Measurements from ENCODE around the gene NEDD9. TPM values are rescaled to one million over a fixed set of nuclear protein-coding genes. Genes with fewer than 3 reads are reported as not detected.
A peak's percentile ranks its signal among the peaks of the same experiment; 100 is the strongest.

NEDD9 gene
- total and polyA plus RNA-seq, 2 of the 13 experiments (the other 11 are each of a cell fraction or from before 2014, with no cell fraction given), result 27.1 to 389 TPM

DNA sequence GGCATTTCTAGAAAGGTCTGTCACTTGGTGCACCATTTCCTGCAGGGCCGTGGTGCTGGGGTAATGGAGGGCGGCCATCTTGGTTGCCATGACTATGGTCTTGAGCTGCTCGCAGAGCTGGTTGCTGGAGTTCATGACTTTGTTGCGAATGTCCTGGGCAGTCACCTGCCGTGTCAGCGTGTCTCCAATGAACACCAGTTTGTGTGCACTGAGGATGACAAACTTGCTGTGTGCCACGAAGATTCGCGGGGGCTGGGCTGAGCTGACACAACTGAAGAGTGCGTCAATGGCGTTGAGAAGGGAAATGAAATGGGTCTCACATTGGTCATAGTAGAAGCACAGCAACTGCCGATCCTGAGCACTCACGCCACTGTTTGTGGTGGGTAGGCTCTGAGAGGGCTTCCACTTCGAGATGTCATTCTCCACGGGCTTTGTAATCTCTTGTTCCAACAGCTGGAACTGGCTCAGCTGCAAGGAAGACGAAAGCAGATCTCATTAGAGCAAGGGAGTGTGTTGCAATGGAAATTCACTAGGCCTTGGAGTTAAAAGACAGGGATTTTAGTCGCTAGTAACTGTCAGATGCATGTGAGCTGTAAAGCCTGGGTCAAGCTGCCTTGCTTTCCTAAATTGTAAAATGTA lies 47.1 kb downstream of the NEDD9 start (continued):
- TF ChIP-seq ATF6 (CRISPR knock-in tag; conservative IDR thresholded peaks at IDR 0.05) (no peak), ZBTB49 (CRISPR knock-in tag; IDR thresholded peaks at IDR 0.05; ENCODE audit: borderline replicate concordance) (no peak), YY1 (IDR thresholded peaks at IDR 0.05; ENCODE audit: insufficient read depth, insufficient replicate concordance, low read depth, low read length) (peak; percentile 76), ZC3H13 (CRISPR knock-in tag; IDR thresholded peaks at IDR 0.05) (peak; percentile 63; the same call in 1 of the 2 replicates), BRF2 (CRISPR knock-in tag; IDR thresholded peaks at IDR 0.05) (no peak), ZNF230 (CRISPR knock-in tag; IDR thresholded peaks at IDR 0.05) (peak; percentile 35; the same call in 1 of the 2 replicates), ZNF777 (CRISPR knock-in tag; IDR thresholded peaks at IDR 0.05) (no peak), EP300 (IDR thresholded peaks at IDR 0.05; ENCODE audit: low read depth in 2 of 2, low read length in 2 of 2) (no peak), EP300 (CRISPR knock-in tag; IDR thresholded peaks at IDR 0.05; ENCODE audit: borderline replicate concordance) (no peak), LBX2 (CRISPR knock-in tag; IDR thresholded peaks at IDR 0.05; ENCODE audit: borderline replicate concordance) (0 out of 2 replicates have a peak, but pooled peaks have one; percentile 79), SP5 (CRISPR knock-in tag; IDR thresholded peaks at IDR 0.05; ENCODE audit: borderline replicate concordance, low read depth) (no peak), ZNF775 (CRISPR knock-in tag; IDR thresholded peaks at IDR 0.05; ENCODE audit: borderline replicate concordance) (no peak), RARG (CRISPR knock-in tag; IDR thresholded peaks at IDR 0.05; ENCODE audit: low read depth) (no peak), RXRA (CRISPR knock-in tag; IDR thresholded peaks at IDR 0.05) (peak; percentile 48; the same call in 1 of the 2 replicates), GATAD2A (CRISPR knock-in tag; IDR thresholded peaks at IDR 0.05) (no peak)
- TF ChIP-seq, protein P1, sequence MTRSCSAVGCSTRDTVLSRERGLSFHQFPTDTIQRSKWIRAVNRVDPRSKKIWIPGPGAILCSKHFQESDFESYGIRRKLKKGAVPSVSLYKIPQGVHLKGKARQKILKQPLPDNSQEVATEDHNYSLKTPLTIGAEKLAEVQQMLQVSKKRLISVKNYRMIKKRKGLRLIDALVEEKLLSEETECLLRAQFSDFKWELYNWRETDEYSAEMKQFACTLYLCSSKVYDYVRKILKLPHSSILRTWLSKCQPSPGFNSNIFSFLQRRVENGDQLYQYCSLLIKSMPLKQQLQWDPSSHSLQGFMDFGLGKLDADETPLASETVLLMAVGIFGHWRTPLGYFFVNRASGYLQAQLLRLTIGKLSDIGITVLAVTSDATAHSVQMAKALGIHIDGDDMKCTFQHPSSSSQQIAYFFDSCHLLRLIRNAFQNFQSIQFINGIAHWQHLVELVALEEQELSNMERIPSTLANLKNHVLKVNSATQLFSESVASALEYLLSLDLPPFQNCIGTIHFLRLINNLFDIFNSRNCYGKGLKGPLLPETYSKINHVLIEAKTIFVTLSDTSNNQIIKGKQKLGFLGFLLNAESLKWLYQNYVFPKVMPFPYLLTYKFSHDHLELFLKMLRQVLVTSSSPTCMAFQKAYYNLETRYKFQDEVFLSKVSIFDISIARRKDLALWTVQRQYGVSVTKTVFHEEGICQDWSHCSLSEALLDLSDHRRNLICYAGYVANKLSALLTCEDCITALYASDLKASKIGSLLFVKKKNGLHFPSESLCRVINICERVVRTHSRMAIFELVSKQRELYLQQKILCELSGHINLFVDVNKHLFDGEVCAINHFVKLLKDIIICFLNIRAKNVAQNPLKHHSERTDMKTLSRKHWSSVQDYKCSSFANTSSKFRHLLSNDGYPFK (CRISPR knock-in tag; IDR thresholded peaks at IDR 0.05; ENCODE audit: borderline replicate concordance), result no peak
- TF ChIP-seq, protein P2, sequence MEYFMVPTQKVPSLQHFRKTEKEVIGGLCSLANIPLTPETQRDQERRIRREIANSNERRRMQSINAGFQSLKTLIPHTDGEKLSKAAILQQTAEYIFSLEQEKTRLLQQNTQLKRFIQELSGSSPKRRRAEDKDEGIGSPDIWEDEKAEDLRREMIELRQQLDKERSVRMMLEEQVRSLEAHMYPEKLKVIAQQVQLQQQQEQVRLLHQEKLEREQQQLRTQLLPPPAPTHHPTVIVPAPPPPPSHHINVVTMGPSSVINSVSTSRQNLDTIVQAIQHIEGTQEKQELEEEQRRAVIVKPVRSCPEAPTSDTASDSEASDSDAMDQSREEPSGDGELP (IDR thresholded peaks at IDR 0.05; ENCODE audit: borderline replicate concordance, low read depth), result 0 out of 2 replicates have a peak, but pooled peaks have one; percentile 9

Measured in HepG2 (cell line).